Measurements from ENCODE around the gene TMEM253. TPM values are rescaled to one million over a fixed set of nuclear protein-coding genes. Genes with fewer than 3 reads are reported as not detected.
A peak's percentile ranks its signal among the peaks of the same experiment; 100 is the strongest.

The TMEM253 gene
- polyA plus RNA-seq, 3 donors: 0.22 to 0.83 (median 0.25) TPM

GRCh38 chr14:21097636-21098075 is 3.2 kb upstream of the TMEM253 start:
- no peak overlapping the region for H3K27ac ChIP-seq (ENCODE audit: low read depth, low read length)
- 0 to 9% (median 7%) methylated on average over 3 to 19 of the region's 19 CpGs for WGBS, 3 donors

- 1% methylated on average over 23 to 70 of the region's 90 CpGs for WGBS, 3 donors
- no peak within 1 kb of the TSS for H3K27ac ChIP-seq (ENCODE audit: low read depth, low read length)
Measured at GRCh38 chr14:21098076-21098891, 2.6 kb upstream of the TMEM253 start, which contains the start of gene ZNF219. ZNF219 (minus strand) TSS chr14:21098655; CDS start chr14:21093591, 5,064 bp downstream.

DNA sequence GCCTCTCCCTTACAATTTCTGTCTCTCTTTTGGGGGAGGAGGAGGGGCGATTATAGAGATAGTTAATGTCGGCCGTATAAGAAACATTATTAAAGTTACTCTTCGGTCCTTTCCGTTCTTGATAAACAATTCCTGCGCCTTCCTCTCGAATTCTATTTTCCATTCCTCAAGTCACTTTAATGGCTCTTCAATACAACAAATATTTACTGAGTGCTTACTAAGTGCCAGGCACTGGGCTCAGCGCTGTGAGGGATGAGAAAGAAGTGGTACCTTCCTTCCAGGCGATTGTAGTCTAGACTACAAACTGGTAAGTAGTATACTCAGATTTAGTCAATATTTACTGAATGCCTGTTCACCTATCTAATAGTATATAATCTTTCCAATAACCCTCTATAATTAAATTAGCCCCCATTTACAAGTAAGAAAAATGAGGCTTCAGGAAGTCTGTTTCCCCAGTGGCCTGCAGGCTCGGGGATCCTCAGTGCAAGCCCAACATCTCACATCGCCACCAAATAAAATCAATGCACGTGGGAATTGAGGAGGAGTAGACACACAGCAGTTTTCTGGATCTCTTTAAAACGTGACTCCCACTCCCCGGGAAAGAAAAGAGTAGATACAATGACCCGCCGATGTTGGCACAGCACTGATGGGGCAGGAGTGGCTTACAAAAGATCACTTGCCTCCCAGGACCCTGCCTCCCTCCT is 1.8 kb upstream of the TMEM253 start:
- 6 to 15% (median 12%) methylated on average over 16 of the region's 16 CpGs for WGBS, 3 donors
- no peak overlapping the region for H3K27ac ChIP-seq (ENCODE audit: low read depth, low read length)

DNA sequence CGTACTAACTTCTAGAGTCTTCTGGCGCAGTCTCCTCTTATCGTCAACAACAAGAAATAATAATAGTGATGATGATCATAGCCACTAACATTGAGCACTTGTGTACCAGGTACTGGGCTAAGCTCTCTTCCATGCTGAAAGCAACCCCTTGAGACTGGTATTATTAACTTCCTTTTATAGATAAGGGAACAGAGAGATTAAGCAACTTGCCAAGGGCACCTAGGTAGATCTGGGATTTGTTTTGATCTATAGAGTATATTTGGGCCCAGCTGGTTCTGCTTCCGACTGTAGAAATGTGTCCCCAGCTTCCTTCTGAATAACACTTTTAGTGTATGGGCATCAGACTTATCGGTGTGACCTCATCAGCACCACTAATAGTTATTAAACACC is 1.3 kb upstream of the TMEM253 start:
- WGBS, 3 donors: 58 to 80% (median 79%) methylated on average over 5 of the region's 5 CpGs
- H3K27ac ChIP-seq (ENCODE audit: low read depth, low read length): no peak overlapping the region

- no peak overlapping the region for H3K27ac ChIP-seq (ENCODE audit: low read depth, low read length)
- 87 to 91% (median 89%) methylated on average over 8 of the region's 8 CpGs for WGBS, 3 donors
Measured at GRCh38 chr14:21101802-21102413, 1.0 kb downstream of the TMEM253 start.

GRCh38 chr14:21102521-21103410 is 1.9 kb downstream of the TMEM253 start:
- 19 to 23% (median 20%) methylated on average over 9 of the region's 9 CpGs for WGBS, 3 donors
- no peak overlapping the region for H3K27ac ChIP-seq (ENCODE audit: low read depth, low read length)

GRCh38 chr14:21103411-21103709 is 2.5 kb downstream of the TMEM253 start:
- WGBS, 3 donors: 1% methylated on average over 9 of the region's 9 CpGs
- peak overlapping the region; percentile 76 for H3K27ac ChIP-seq (ENCODE audit: low read depth, low read length)

- 0% methylated on average over 59 to 62 of the region's 62 CpGs for WGBS, 3 donors
- peak overlapping the region; percentile 76 for H3K27ac ChIP-seq (ENCODE audit: low read depth, low read length)
Measured at GRCh38 chr14:21103710-21104447, 3.0 kb downstream of the TMEM253 start.

GRCh38 chr14:21104448-21105060 is 3.7 kb downstream of the TMEM253 start:
- WGBS, 3 donors: 3 to 8% (median 7%) methylated on average over 8 of the region's 8 CpGs
- peak overlapping the region; percentile 7 for H3K27ac ChIP-seq (ENCODE audit: low read depth, low read length)

DNA sequence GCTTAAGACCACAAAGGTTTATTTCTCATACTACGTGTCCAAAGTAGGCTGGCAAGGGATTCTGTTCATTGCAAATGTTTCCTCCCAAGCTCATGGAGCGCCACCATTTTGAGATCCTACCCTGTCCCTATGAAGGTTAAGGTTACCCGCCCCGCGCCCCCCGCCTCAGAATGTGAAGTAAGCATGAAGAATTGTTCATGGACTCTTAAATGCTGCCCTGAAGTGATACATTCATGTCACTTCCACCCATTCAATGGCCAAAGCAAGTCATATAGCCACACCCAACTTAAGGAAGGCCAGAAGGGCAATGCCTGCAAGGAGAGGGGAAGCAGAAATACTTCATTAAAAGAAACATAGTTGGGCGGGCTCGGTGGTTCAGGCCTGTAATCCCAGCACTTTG is 4.2 kb downstream of the TMEM253 start:
- H3K27ac ChIP-seq (ENCODE audit: low read depth, low read length): no peak overlapping the region
- WGBS, 3 donors: 80 to 83% (median 82%) methylated on average over 8 of the region's 8 CpGs

DNA sequence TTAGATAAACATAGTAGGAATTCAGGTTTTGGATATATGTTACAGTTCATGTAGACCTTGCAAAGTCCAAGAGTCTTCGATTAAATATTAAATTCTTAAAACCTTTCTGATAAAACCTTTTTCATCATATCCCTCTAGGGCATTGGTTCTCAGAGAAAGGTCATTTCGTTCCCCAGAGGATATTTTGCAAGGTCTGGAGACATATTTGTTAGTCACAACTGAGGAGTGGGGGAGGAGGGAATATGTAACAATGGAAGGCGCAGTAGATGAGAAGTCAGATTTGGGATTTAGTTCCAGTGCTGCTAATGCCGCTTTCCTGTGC is 5.3 kb downstream of the TMEM253 start:
- WGBS, 3 donors: 36 to 62% (median 52%) methylated on average over 4 of the region's 4 CpGs
- H3K27ac ChIP-seq (ENCODE audit: low read depth, low read length): no peak overlapping the region

- WGBS, 3 donors: 8 to 14% (median 12%) methylated on average over 11 of the region's 11 CpGs
- H3K27ac ChIP-seq (ENCODE audit: low read depth, low read length): no peak overlapping the region
Measured at GRCh38 chr14:21106498-21107282, 5.8 kb downstream of the TMEM253 start.

- WGBS, 3 donors: 47 to 65% (median 47%) methylated on average over 5 of the region's 5 CpGs
- H3K27ac ChIP-seq (ENCODE audit: low read depth, low read length): no peak overlapping the region
Measured at GRCh38 chr14:21107283-21107800, 6.5 kb downstream of the TMEM253 start.

DNA sequence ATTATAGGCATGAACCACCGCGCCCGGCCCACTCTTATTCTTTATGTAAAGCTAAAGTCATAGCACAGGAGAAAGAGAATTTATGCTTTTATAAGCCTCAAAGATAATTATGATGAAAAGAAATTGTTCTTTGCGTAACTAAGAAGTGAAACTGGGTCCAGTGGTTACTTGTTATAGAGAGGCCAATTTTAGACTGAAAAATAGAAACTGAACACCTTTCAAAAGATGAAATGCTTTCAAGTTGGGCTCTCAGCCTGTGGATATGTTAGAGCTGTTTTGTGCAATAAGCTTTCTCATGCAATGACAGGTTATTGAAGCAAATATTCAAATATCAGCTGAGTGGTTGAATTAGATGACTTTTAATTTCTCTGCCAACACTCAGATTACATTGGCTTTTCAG is 7.9 kb downstream of the TMEM253 start:
- 95 to 98% (median 97%) methylated on average over 4 of the region's 4 CpGs for WGBS, 3 donors
- no peak overlapping the region for H3K27ac ChIP-seq (ENCODE audit: low read depth, low read length)

DNA sequence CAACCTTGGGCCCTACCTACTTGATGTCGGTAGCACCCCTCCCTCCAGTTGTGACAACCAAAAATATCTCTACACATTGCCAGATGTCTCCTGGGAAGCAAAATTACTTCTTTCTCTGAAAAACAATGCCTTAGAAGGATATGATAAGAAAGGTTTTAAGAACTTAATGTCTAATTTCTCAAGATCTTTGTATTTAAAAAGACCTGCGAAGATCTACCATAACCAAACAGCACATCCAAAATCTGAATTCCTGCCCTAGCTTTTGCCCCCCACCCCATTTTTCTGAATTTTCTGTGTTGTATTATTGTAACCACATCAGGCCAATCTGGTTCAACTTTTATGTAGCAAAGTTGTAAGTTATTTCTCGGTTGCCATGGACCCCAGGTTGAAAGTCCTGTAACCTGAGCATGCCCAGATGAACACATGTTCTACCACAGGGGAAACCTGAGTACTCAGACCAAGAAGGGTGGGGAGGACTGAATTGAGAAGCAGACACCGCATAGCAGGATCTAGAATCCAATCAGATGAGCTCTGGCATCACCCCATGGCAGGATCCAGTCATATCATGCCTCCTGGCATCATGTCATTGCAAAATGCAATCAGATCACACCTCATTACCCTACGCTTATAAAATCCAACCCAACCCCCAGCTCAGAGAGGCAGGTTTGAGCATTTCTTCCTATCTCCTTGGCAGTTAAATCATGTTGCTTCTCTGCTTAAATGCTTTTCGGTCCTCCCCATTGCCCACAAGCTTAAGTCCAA is 8.7 kb downstream of the TMEM253 start:
- WGBS, 3 donors: 82 to 88% (median 86%) methylated on average over 6 of the region's 6 CpGs

GRCh38 chr14:21112255-21112654 is 11.4 kb downstream of the TMEM253 start:
- 82 to 87% (median 84%) methylated on average over 4 of the region's 4 CpGs for WGBS, 3 donors
- no peak overlapping the region for H3K27ac ChIP-seq (ENCODE audit: low read depth, low read length)

More for the DNA sequence above, 8.7 kb downstream of the TMEM253 start:
- H3K27ac ChIP-seq (ENCODE audit: low read depth, low read length): no peak overlapping the region
